Measurements from ENCODE around the gene KLHL18.

DNA sequence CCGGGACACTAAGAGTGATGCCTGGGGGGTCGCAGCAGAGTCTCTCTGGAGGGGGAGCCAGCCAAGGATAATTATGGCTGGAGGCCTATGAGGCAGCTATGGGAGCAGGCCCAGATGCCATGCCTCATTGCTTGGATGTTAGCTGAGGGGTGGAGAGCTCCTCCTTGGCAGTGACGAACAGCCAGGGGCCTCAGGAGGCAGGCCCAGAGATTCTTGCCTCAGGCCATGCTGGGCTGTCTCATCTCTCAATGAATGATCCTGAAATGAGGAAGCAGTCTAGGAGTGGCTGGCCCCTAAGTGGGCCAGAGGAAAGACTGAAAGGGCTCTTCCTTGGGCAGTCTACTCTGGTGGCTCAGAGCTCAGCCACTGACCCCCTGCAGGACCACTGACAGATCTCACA is 21.4 kb upstream of the KLHL18 start:
- TF ChIP-seq, protein P1, sequence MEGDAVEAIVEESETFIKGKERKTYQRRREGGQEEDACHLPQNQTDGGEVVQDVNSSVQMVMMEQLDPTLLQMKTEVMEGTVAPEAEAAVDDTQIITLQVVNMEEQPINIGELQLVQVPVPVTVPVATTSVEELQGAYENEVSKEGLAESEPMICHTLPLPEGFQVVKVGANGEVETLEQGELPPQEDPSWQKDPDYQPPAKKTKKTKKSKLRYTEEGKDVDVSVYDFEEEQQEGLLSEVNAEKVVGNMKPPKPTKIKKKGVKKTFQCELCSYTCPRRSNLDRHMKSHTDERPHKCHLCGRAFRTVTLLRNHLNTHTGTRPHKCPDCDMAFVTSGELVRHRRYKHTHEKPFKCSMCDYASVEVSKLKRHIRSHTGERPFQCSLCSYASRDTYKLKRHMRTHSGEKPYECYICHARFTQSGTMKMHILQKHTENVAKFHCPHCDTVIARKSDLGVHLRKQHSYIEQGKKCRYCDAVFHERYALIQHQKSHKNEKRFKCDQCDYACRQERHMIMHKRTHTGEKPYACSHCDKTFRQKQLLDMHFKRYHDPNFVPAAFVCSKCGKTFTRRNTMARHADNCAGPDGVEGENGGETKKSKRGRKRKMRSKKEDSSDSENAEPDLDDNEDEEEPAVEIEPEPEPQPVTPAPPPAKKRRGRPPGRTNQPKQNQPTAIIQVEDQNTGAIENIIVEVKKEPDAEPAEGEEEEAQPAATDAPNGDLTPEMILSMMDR (conservative IDR thresholded peaks at IDR 0.05; ENCODE audit: low read depth, low read length), result no peak
- no peak for TF ChIP-seq EZH2phosphoT487 (IDR thresholded peaks at IDR 0.05; ENCODE audit: borderline replicate concordance, low read length)
- no peak for TF ChIP-seq EZH2 (IDR thresholded peaks at IDR 0.05; ENCODE audit: low read length, unreplicated experiment)

Data from PC-3 (cell line).